Peyer's patch (tissue), 4 donors: ENCODE measurements around the gene SORBS1. TPM values are rescaled to one million over a fixed set of nuclear protein-coding genes. Genes with fewer than 3 reads are reported as not detected.

Experiments
- DNase-seq, 3 donors: peaks; one replicate each; pipeline ENCODE4 v3.0.0-alpha.2; 2017 to 2019
- H3K27ac ChIP-seq, 4 donors: fragments of 200-600 bp; sonication (generic); one replicate each; pipeline ENCODE4 v1.5.1; 2016 to 2019
- H3K27me3 ChIP-seq, 2 donors: fragments of 200-600 bp; sonication (generic); one replicate each; pipeline ENCODE4 v1.5.1; 2019
- H3K36me3 ChIP-seq, 3 donors: fragments of 200-600 bp; sonication (generic); one replicate each; pipeline ENCODE4 v1.5.1; 2016 to 2019
- H3K4me1 ChIP-seq, 4 donors: fragments of 200-600 bp; sonication (generic); one replicate each; pipeline ENCODE4 v1.5.1; 2016 to 2019
- H3K4me3 ChIP-seq, 4 donors: fragments of 200-600 bp; sonication (generic); 1 replicate in 3 of 4; 2 replicates in 1 of 4; pipeline ENCODE4 v1.5.1; 2016 to 2019; ENCODE audit warnings: mild to moderate bottlenecking in 1 of 4
- H3K9me3 ChIP-seq, 4 donors: fragments of 200-600 bp; sonication (generic); one replicate each; pipeline ENCODE4 v1.5.1; 2016 to 2019; ENCODE audit warnings: mild to moderate bottlenecking in 1 of 4
- CTCF ChIP-seq, 6 experiments: fragments of 450-650 bp in 4 of 6; fragments of 200-600 bp in 2 of 6; sonication (generic) in 1 of 6; IDR thresholded peaks; one replicate each; pipeline ENCODE4 v1.5.1; 2017 to 2019; ENCODE audit warnings: antibody characterized with exemption in 6 of 6, mild to moderate bottlenecking in 3 of 6, moderate library complexity in 1 of 6
- POLR2A ChIP-seq, 2 donors: fragments of 450-650 bp; IDR thresholded peaks; one replicate each; pipeline ENCODE4 v1.5.1; 2017; ENCODE audit warnings: antibody characterized with exemption in 2 of 2, mild to moderate bottlenecking in 2 of 2, moderate library complexity in 2 of 2
- total RNA-seq, 4 donors: library from RNA; depleted of rRNA; stranded (reverse); fragments of >200 nt; gene quantifications; one replicate each; pipeline ENCODE4 v1.1.0, GENCODE V29; 2016

The SORBS1 gene
- total RNA-seq, 4 donors from 2014 or later = 34.3 to 57.1 (median 48.7) TPM

DNA sequence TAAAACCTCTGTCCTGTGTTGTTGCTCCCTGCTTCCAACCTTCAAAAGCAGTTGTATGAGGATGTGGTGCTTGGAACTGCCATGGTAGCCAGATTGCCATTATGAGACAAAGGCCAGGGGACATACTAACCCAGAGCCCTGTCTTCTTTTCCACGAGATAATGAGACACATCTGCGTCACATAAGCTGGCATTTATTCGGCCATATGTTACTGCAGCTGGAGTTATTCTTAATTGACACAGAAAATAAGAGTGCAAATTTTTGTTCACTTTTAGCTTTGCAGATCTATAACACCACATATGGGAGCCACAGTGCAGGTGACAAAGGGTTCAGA lies 254.9 kb downstream of the SORBS1 start:
- Histone ChIP-seq H3K4me1 (peaks cover 0 to 23% (median 0%) of the 10 kb centered on the region in 4 donors), H3K9me3 (no peaks in the 10 kb centered on the region), H3K4me3 (no peak overlapping the region), H3K27ac (no peak overlapping the region), H3K36me3 (no peaks in the 10 kb centered on the region), H3K27me3 (no peaks in the 10 kb centered on the region)
- TF ChIP-seq POLR2A (IDR thresholded peaks at IDR 0.05) = no peak
- TF ChIP-seq CTCF (IDR thresholded peaks at IDR 0.05) = no peak
- no peak for DNase-seq

DNA sequence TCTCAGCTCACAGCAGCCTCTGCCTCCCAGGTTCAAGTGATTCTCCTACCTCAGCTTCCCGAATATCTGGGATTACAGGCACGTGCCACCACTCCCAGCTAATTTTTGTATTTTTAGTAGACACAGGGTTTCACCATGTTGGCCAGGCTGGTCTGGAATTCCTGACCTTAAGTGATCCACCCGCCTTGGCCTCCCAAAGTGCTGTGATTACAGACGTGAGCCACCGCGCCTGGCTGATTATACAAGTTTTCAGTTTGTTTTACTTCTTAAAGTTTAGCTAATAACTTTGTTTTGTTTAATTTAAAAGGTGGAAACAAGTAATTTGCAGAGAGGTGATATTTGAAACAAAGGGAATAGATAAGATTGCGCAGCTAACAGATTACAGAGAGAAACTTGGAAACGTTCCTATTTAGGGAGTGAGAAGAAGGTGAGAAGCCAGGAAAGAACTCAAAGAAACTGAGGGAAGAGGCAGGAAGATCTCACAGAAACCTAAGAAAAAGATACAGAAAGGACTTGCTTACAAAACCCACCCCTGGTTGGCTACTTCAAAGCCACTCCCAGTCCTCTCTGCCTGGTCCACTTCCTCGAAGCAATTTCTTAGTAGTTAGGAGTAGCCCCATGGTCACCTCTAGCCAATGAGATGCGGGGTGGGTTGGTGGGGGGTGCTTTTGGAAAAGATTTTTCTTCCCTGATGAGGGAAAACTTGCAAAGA lies 255.4 kb downstream of the SORBS1 start:
- H3K27ac ChIP-seq = no peak overlapping the region
- DNase-seq = peak in 1 of 3 donors; percentile 29
- no peak overlapping the region for H3K4me3 ChIP-seq
- H3K9me3 ChIP-seq = no peaks in the 10 kb centered on the region
- no peaks in the 10 kb centered on the region for H3K27me3 ChIP-seq
- peaks cover 0 to 20% (median 0%) of the 10 kb centered on the region in 4 donors for H3K4me1 ChIP-seq
- TF ChIP-seq POLR2A (IDR thresholded peaks at IDR 0.05) (no peak), CTCF (IDR thresholded peaks at IDR 0.05) (no peak)
- H3K36me3 ChIP-seq = no peaks in the 10 kb centered on the region

DNA sequence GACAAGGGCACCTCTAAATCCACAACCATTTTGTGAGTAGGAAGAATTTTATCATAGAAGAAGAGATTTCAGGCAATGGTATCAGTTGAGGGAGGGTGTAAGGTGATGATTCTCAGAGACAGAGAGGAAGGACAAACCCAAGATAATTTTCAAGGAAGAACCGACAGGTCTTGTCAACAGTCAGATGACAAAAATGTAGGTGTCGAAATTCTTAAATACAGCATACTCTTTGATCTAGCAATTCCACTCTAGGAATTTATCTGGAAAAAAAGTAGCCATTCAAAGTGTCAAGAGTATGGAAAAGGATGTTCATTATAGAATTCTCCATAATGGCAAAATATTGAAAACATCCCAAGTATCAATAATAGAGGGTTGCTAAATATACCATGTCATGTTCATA lies 256.2 kb downstream of the SORBS1 start:
- Histone ChIP-seq H3K36me3 (no peaks in the 10 kb centered on the region), H3K4me3 (no peak overlapping the region), H3K27me3 (no peaks in the 10 kb centered on the region), H3K9me3 (no peaks in the 10 kb centered on the region), H3K27ac (no peak overlapping the region), H3K4me1 (peaks cover 0 to 12% (median 0%) of the 10 kb centered on the region in 4 donors)
- TF ChIP-seq POLR2A (IDR thresholded peaks at IDR 0.05) (no peak), CTCF (IDR thresholded peaks at IDR 0.05) (no peak)
- no peak for DNase-seq

DNA sequence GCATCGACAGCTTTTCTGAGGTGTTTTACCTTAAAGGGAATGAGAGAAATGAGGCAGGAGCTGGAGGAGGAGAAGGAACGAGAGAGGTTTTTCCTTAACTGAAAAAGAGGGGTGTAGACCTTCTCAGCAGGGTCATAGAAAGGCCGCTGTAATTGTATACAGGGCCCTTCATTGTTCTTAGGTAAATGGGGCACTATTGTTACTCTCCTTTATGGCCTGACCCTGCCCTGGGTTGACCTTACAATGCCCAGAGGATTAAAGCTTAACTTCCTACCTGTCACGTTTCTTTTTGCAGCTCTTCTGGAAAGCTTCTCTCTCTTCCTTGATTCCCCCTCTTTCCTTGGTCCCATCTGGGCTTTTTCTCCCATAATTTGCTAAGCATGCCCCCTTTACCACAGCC lies 256.7 kb downstream of the SORBS1 start:
- TF ChIP-seq POLR2A (IDR thresholded peaks at IDR 0.05) = no peak
- TF ChIP-seq CTCF (IDR thresholded peaks at IDR 0.05) = no peak
- Histone ChIP-seq H3K36me3 (no peaks in the 10 kb centered on the region), H3K27ac (no peak overlapping the region)

GRCh38 chr10:95303950-95304349 lies 257.2 kb downstream of the SORBS1 start:
- TF ChIP-seq POLR2A (IDR thresholded peaks at IDR 0.05) (no peak), CTCF (IDR thresholded peaks at IDR 0.05) (no peak)

More for the DNA sequence above, 256.7 kb downstream of the SORBS1 start:
- Histone ChIP-seq H3K9me3 (no peaks in the 10 kb centered on the region), H3K4me3 (no peak overlapping the region), H3K4me1 (peaks cover 0 to 11% (median 0%) of the 10 kb centered on the region in 4 donors), H3K27me3 (no peaks in the 10 kb centered on the region)
- peak in 1 of 3 donors; percentile 7 for DNase-seq

More at GRCh38 chr10:95303950-95304349, 257.2 kb downstream of the SORBS1 start:
- Histone ChIP-seq H3K4me3 (no peak overlapping the region), H3K36me3 (no peaks in the 10 kb centered on the region), H3K27ac (no peak overlapping the region), H3K27me3 (no peaks in the 10 kb centered on the region), H3K4me1 (peaks cover 0 to 7% (median 0%) of the 10 kb centered on the region in 4 donors), H3K9me3 (no peaks in the 10 kb centered on the region)
- DNase-seq = peak in 1 of 3 donors; percentile 45
